Measurements from ENCODE around the gene CDH23.

Gene CDH23

DNA sequence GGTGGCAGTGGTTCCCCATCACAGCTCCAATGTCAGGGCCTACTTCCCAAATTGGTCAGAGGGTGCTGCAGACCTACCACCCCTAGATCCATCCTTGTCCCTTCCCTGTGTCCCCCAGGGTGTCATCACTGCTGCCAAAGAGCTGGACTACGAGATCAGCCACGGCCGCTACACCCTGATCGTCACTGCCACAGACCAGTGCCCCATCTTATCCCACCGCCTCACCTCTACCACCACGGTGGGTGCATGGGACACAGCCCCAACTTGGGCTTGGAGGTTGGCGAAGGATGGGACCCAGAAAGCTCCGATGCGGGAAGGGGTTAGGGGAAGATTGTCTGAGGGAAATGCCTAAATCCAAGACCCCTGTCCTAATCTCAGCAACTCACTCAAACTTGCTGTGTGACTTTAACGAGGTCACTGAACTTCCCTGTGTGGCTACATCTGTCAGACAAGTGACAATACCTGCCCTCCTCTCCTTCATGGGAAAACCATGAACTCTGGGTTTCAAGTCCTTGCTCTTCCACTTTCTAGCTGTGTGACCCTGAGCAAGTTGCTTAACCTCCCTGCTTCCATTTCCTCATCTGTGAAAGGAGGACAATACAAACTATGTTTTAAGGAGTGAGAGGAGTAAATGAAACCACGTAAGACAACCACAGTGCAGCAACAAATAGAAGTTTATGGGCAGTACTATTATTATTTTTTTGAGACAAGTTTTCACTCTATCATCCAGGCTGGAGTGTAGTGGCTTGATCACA is 381.5 kb downstream of the CDH23 start:
- H3K27me3 ChIP-seq (ENCODE audit: control insufficient read depth in 2 of 2, insufficient read depth in 2 of 2, low read length in 2 of 2), result no peaks in the 10 kb centered on the region
- no peak overlapping the region for H3K9ac ChIP-seq (ENCODE audit: low read depth in 1 of 2, low read length in 2 of 2)
- peaks cover 14 to 16% of the 10 kb centered on the region in 2 donors for H3K4me1 ChIP-seq (ENCODE audit: control insufficient read depth in 2 of 2, insufficient read depth in 2 of 2, low read length in 2 of 2)
- H3K27ac ChIP-seq (ENCODE audit: low read depth in 2 of 2, low read length in 2 of 2), result no peak overlapping the region
- no peaks in the 10 kb centered on the region for H3K36me3 ChIP-seq (ENCODE audit: control insufficient read depth in 2 of 2, insufficient read depth in 2 of 2, low read length in 2 of 2)
- H3K4me3 ChIP-seq (ENCODE audit: low read length in 2 of 2), result no peak overlapping the region
- no peaks in the 10 kb centered on the region for H3K9me3 ChIP-seq (ENCODE audit: control insufficient read depth in 2 of 2, low read length in 2 of 2)

DNA sequence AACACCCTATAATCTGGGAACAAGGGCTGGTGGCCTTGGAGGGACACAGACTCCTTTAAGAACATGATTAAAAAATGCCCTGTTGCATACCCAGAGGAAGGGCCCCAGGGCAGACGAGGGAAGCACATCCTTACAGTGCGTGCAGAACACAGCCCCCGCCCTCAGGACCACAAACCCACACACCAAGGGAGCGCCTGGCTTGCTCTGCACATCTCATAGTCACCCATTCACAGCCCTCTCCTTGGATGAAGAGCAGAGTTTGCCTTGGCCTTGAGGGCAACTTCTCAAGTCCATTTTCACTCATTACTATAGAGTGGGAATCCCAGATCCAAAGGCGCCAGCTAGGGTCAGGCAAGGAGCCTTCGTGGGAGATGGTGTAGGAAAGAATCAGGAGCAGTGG is 382.9 kb downstream of the CDH23 start:
- Histone ChIP-seq H3K27ac (ENCODE audit: low read depth in 2 of 2, low read length in 2 of 2) (no peak overlapping the region), H3K4me1 (ENCODE audit: control insufficient read depth in 2 of 2, insufficient read depth in 2 of 2, low read length in 2 of 2) (peaks cover 5 to 7% of the 10 kb centered on the region in 2 donors), H3K9ac (ENCODE audit: low read depth in 1 of 2, low read length in 2 of 2) (no peak overlapping the region)

DNA sequence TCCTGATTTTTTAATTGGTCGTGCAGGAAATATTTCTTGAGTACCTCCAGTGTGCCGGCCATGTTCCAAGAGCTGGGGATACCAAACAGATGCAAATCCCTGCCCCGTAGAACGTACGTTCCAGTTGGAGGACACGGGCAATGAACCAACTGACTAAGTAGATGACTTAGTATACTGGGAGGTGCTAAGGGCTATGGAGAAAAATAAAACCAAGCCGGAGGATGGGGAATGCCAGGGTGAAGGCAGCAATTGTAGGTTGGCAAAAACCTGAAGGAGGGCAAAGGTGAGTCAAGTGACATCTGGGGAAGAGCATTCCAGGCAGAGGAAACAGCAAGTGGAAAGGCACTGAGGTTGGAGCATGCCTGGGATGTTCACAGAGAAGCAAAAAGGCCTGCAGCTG is 383.4 kb downstream of the CDH23 start:
- Histone ChIP-seq H3K36me3 (ENCODE audit: control insufficient read depth in 2 of 2, insufficient read depth in 2 of 2, low read length in 2 of 2) (no peaks in the 10 kb centered on the region), H3K9me3 (ENCODE audit: control insufficient read depth in 2 of 2, low read length in 2 of 2) (no peaks in the 10 kb centered on the region), H3K9ac (ENCODE audit: low read depth in 1 of 2, low read length in 2 of 2) (no peak overlapping the region), H3K27me3 (ENCODE audit: control insufficient read depth in 2 of 2, insufficient read depth in 2 of 2, low read length in 2 of 2) (no peaks in the 10 kb centered on the region), H3K4me3 (ENCODE audit: low read length in 2 of 2) (no peak overlapping the region), H3K27ac (ENCODE audit: low read depth in 2 of 2, low read length in 2 of 2) (no peak overlapping the region), H3K4me1 (ENCODE audit: control insufficient read depth in 2 of 2, insufficient read depth in 2 of 2, low read length in 2 of 2) (peaks cover 5 to 7% of the 10 kb centered on the region in 2 donors)

More for the DNA sequence above, 382.9 kb downstream of the CDH23 start:
- Histone ChIP-seq H3K9me3 (ENCODE audit: control insufficient read depth in 2 of 2, low read length in 2 of 2) (no peaks in the 10 kb centered on the region), H3K4me3 (ENCODE audit: low read length in 2 of 2) (no peak overlapping the region), H3K27me3 (ENCODE audit: control insufficient read depth in 2 of 2, insufficient read depth in 2 of 2, low read length in 2 of 2) (no peaks in the 10 kb centered on the region), H3K36me3 (ENCODE audit: control insufficient read depth in 2 of 2, insufficient read depth in 2 of 2, low read length in 2 of 2) (no peaks in the 10 kb centered on the region)

DNA sequence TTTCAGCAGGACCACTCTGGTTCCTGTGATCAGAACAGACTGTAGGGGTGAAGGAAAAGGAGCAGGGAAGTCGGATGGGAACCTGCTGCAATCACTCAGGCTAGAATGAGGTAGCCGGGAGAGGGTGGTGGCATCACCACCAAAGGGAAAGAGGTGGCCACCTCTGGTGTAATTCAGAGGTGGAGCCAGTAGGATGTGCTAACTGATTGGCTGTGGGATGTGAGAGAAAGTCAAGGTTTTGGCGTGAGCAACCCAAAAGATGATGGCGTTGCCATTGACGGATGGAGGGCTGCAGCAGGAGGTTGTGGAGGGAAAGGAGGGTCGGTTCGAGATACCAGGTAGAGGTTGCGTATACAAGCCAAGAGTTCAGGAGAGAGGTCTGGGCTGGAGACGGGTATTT is 384.0 kb downstream of the CDH23 start:
- no peak overlapping the region for H3K4me3 ChIP-seq (ENCODE audit: low read length in 2 of 2)
- H3K9me3 ChIP-seq (ENCODE audit: control insufficient read depth in 2 of 2, low read length in 2 of 2), result no peaks in the 10 kb centered on the region
- H3K27ac ChIP-seq (ENCODE audit: low read depth in 2 of 2, low read length in 2 of 2), result no peak overlapping the region
- H3K9ac ChIP-seq (ENCODE audit: low read depth in 1 of 2, low read length in 2 of 2), result no peak overlapping the region
- H3K36me3 ChIP-seq (ENCODE audit: control insufficient read depth in 2 of 2, insufficient read depth in 2 of 2, low read length in 2 of 2), result no peaks in the 10 kb centered on the region
- no peaks in the 10 kb centered on the region for H3K27me3 ChIP-seq (ENCODE audit: control insufficient read depth in 2 of 2, insufficient read depth in 2 of 2, low read length in 2 of 2)
- peaks cover 4 to 5% of the 10 kb centered on the region in 2 donors for H3K4me1 ChIP-seq (ENCODE audit: control insufficient read depth in 2 of 2, insufficient read depth in 2 of 2, low read length in 2 of 2)

DNA sequence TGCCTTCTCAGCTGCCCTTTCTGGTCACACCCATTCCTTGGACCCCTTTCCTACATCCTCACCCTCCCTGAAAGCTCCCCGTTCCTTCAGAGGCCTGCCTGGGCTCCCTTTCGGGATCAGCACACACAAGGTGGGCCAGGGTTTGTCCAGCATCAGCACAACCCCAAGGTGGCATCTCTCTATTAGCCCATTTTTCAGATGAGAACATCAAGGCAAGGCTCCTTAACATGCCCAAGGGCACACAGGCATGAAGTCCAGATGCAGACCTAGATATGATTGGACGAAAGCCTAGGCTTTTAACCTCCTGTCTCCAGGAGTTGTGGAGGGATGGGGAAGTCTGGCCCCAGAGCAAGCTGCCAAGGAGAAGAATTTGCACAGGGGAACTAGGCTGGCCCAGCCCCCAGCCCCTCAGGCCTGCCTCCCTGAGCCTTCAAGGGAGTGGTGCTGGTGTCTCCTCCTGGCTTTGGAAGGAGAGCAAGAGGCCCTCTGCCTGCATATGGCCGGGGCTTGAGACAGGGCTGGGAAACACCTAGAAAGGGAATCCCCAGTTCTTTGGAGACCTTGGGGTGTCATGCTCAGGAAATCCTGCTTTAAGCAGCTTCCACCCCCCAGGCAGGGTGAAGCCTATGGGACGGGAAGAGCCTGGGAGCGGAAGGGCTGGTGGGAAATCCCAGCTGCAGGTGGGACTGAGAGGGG is 385.6 kb downstream of the CDH23 start:
- Histone ChIP-seq H3K9ac (ENCODE audit: low read depth in 1 of 2, low read length in 2 of 2) (no peak overlapping the region), H3K4me1 (ENCODE audit: control insufficient read depth in 2 of 2, insufficient read depth in 2 of 2, low read length in 2 of 2) (no peaks in the 10 kb centered on the region), H3K27ac (ENCODE audit: low read depth in 2 of 2, low read length in 2 of 2) (no peak overlapping the region), H3K9me3 (ENCODE audit: control insufficient read depth in 2 of 2, low read length in 2 of 2) (no peaks in the 10 kb centered on the region), H3K4me3 (ENCODE audit: low read length in 2 of 2) (no peak overlapping the region), H3K36me3 (ENCODE audit: control insufficient read depth in 2 of 2, insufficient read depth in 2 of 2, low read length in 2 of 2) (no peaks in the 10 kb centered on the region), H3K27me3 (ENCODE audit: control insufficient read depth in 2 of 2, insufficient read depth in 2 of 2, low read length in 2 of 2) (no peaks in the 10 kb centered on the region)

DNA sequence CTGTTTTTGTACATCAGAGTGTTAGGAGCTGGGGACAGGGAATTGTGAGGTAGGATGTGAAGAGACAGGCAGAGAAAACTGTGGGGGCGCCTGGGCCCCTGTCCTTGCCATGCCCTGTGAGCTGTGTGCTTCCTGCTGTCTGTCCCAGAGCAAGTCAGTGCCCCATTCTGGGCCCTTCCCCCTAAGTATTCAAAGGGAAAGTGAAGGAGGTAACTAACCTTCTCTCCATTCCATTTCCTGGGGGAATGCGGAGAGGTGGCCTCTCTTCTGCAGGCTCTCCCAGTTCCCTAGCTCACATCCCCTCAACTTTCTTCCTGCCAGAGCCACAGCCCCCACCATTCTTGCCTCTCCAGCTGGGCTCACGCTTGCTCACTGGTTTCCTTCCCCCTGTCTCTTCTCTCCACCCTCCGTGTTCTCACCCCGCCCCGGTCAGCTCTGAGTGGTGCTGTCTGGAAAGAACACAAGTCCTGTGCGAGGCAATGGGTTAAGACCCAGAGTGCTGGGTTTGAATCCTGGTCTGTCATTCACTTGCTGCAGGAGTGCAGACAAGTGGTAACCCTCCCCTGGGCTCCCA is 386.3 kb downstream of the CDH23 start:
- no peaks in the 10 kb centered on the region for H3K4me1 ChIP-seq (ENCODE audit: control insufficient read depth in 2 of 2, insufficient read depth in 2 of 2, low read length in 2 of 2)
- H3K9me3 ChIP-seq (ENCODE audit: control insufficient read depth in 2 of 2, low read length in 2 of 2), result no peaks in the 10 kb centered on the region
- H3K27me3 ChIP-seq (ENCODE audit: control insufficient read depth in 2 of 2, insufficient read depth in 2 of 2, low read length in 2 of 2), result no peaks in the 10 kb centered on the region
- no peaks in the 10 kb centered on the region for H3K36me3 ChIP-seq (ENCODE audit: control insufficient read depth in 2 of 2, insufficient read depth in 2 of 2, low read length in 2 of 2)
- no peak overlapping the region for H3K9ac ChIP-seq (ENCODE audit: low read depth in 1 of 2, low read length in 2 of 2)
- H3K4me3 ChIP-seq (ENCODE audit: low read length in 2 of 2), result no peak overlapping the region
- no peak overlapping the region for H3K27ac ChIP-seq (ENCODE audit: low read depth in 2 of 2, low read length in 2 of 2)

DNA sequence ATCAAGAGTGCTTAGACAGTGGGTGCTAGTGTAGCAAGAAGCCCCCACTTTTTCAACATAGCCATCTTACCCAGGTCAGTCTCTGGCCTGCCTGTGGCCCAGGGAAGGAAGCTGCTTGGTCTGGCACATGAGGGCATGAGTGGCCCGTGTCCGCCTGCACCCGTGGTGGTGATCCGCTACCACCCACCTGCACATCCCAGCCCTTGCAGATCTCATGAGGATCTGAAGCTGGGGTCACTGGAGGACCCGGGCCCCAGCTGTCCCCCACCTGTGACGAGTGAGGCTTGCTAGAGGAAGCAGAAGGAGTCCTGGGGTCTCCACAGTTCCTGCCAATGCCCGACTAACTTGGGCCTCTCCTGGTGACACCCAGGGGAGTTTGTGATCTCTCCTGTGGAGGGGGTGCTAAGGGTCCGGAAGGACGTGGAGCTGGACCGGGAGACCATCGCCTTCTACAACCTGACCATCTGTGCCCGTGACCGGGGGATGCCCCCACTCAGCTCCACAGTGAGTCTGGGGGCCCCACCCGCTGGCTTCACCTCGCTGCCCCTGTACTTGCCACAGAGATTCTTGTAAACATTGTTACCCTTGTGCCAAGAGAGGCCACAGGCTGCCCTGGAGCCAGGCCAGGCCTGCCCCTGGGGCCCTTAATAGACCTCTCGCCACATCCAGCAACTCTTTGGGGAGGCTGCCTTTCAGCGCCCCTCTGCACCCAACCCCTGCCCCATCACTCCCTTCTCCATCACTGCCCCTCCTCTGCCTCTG is 387.4 kb downstream of the CDH23 start:
- H3K36me3 ChIP-seq (ENCODE audit: control insufficient read depth in 2 of 2, insufficient read depth in 2 of 2, low read length in 2 of 2), result no peaks in the 10 kb centered on the region
- no peak overlapping the region for H3K9ac ChIP-seq (ENCODE audit: low read depth in 1 of 2, low read length in 2 of 2)
- H3K9me3 ChIP-seq (ENCODE audit: control insufficient read depth in 2 of 2, low read length in 2 of 2), result no peaks in the 10 kb centered on the region
- H3K27ac ChIP-seq (ENCODE audit: low read depth in 2 of 2, low read length in 2 of 2), result no peak overlapping the region
- no peaks in the 10 kb centered on the region for H3K27me3 ChIP-seq (ENCODE audit: control insufficient read depth in 2 of 2, insufficient read depth in 2 of 2, low read length in 2 of 2)
- H3K4me1 ChIP-seq (ENCODE audit: control insufficient read depth in 2 of 2, insufficient read depth in 2 of 2, low read length in 2 of 2), result no peaks in the 10 kb centered on the region
- no peak overlapping the region for H3K4me3 ChIP-seq (ENCODE audit: low read length in 2 of 2)

DNA sequence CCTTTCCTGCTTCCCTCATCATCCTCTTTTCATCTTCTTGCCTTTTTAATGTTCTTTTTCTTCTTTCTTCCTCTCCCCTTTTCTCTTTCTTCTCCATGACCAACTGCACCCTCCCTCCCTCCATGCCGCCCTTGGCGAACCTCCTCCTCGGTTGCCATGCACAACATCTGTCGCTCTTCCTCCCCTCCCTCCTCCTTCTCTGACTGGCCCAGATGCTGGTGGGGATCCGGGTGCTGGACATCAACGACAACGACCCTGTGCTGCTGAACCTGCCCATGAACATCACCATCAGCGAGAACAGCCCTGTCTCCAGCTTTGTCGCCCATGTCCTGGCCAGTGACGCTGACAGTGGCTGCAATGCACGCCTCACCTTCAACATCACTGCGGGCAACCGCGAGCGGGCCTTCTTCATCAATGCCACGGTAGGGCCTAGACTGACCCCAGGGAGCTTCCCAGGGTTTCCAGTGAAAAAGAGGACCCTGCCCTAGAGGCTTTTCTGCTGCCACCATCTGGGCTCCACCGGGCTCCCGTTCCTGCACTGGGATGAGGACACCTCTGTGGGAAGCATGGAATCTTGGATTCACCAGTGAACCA is 388.1 kb downstream of the CDH23 start:
- H3K4me1 ChIP-seq (ENCODE audit: control insufficient read depth in 2 of 2, insufficient read depth in 2 of 2, low read length in 2 of 2), result no peaks in the 10 kb centered on the region
- no peaks in the 10 kb centered on the region for H3K27me3 ChIP-seq (ENCODE audit: control insufficient read depth in 2 of 2, insufficient read depth in 2 of 2, low read length in 2 of 2)
- H3K4me3 ChIP-seq (ENCODE audit: low read length in 2 of 2), result no peak overlapping the region
- H3K9ac ChIP-seq (ENCODE audit: low read depth in 1 of 2, low read length in 2 of 2), result no peak overlapping the region
- H3K36me3 ChIP-seq (ENCODE audit: control insufficient read depth in 2 of 2, insufficient read depth in 2 of 2, low read length in 2 of 2), result no peaks in the 10 kb centered on the region
- no peaks in the 10 kb centered on the region for H3K9me3 ChIP-seq (ENCODE audit: control insufficient read depth in 2 of 2, low read length in 2 of 2)
- no peak overlapping the region for H3K27ac ChIP-seq (ENCODE audit: low read depth in 2 of 2, low read length in 2 of 2)

DNA sequence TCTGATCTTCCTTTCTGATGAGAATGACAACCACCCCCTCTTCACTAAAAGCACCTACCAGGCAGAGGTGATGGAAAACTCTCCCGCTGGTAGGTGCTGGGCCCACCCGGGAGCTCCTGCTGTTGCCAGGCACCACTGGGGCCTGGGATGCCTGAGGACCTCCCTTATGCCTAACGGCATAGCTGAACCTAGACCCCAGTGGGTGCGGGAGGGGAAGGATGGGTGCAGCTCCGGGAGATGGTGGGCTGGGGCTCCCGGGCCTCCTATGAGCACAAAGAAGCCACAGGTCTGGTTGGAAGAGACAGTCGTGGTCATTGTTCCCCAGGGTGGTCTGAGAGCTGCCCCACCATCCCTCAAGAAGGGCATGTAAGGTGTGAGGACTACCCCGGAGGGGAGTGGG is 392.2 kb downstream of the CDH23 start:
- H3K4me3 ChIP-seq (ENCODE audit: low read length in 2 of 2), result no peak overlapping the region
- no peak overlapping the region for H3K27ac ChIP-seq (ENCODE audit: low read depth in 2 of 2, low read length in 2 of 2)
- H3K4me1 ChIP-seq (ENCODE audit: control insufficient read depth in 2 of 2, insufficient read depth in 2 of 2, low read length in 2 of 2), result no peaks in the 10 kb centered on the region
- H3K36me3 ChIP-seq (ENCODE audit: control insufficient read depth in 2 of 2, insufficient read depth in 2 of 2, low read length in 2 of 2), result no peaks in the 10 kb centered on the region
- no peaks in the 10 kb centered on the region for H3K27me3 ChIP-seq (ENCODE audit: control insufficient read depth in 2 of 2, insufficient read depth in 2 of 2, low read length in 2 of 2)
- H3K9me3 ChIP-seq (ENCODE audit: control insufficient read depth in 2 of 2, low read length in 2 of 2), result no peaks in the 10 kb centered on the region
- H3K9ac ChIP-seq (ENCODE audit: low read depth in 1 of 2, low read length in 2 of 2), result no peak overlapping the region
